Spinal cord (tissue), 10 donors: ENCODE measurements around the gene VWA3A. TPM values are rescaled to one million over a fixed set of nuclear protein-coding genes. Genes with fewer than 3 reads are reported as not detected.
"Not testable (repeated sequence)": the region's sequence is repeated elsewhere in the genome, so short reads cannot be mapped to it uniquely, and the experiment has no call there.

Experiments used
- DNase-seq, 6 donors: peaks; one replicate each; pipeline versions ENCODE4 v3.0.0 to v3.0.0-alpha.2; 2013 to 2015; ENCODE audit warnings: low spot score in 6 of 6, low read depth in 4 of 6
- H3K27ac ChIP-seq: one replicate; pipeline ENCODE4 v1.5.1; 2013; ENCODE audit warnings: low read depth, low read length, control low read depth
- H3K27me3 ChIP-seq: one replicate; pipeline ENCODE4 v1.6.1; 2013; ENCODE audit warnings: low read length; ENCODE audit not compliant: control insufficient read depth, insufficient read depth
- H3K36me3 ChIP-seq: one replicate; pipeline ENCODE4 v1.6.1; 2013; ENCODE audit warnings: low read length; ENCODE audit not compliant: control insufficient read depth, insufficient read depth
- H3K4me1 ChIP-seq: one replicate; pipeline ENCODE4 v1.6.1; 2013; ENCODE audit warnings: low read length; ENCODE audit not compliant: control insufficient read depth, insufficient read depth
- H3K4me3 ChIP-seq: one replicate; pipeline ENCODE4 v1.5.1; 2013; ENCODE audit warnings: low read depth, low read length, control low read depth
- H3K9me3 ChIP-seq: one replicate; pipeline ENCODE4 v1.6.1; 2013; ENCODE audit warnings: low read length; ENCODE audit not compliant: control insufficient read depth, insufficient read depth
- WGBS: methylation state at CpG from one replicate; pipeline ENCODE4 v1.1.5; 2013; ENCODE audit warnings: missing lambda C conversion rate; ENCODE audit not compliant: insufficient coverage; 5-methylcytosine and 5-hydroxymethylcytosine counted together
- polyA plus RNA-seq, 2 donors: library from polyadenylated mRNA; unstranded; fragments of 120-200 nt; gene quantifications; one replicate each; pipeline ENCODE4 v1.2.1, GENCODE V29; 2013; ENCODE audit not compliant: insufficient read length in 2 of 2
- total RNA-seq, 2 donors: library from RNA; depleted of rRNA in 1 of 2; stranded (reverse); fragments of 120-200 nt in 1 of 2; fragments of >200 nt in 1 of 2; gene quantifications; one replicate each; pipeline versions ENCODE4 v1.2.3 to v1.2.4, GENCODE V29; 2013 to 2014
- donor health status: healthy.

The VWA3A gene
- total and polyA plus RNA-seq, 4 donors = 4.6 to 22.5 (median 20.2) TPM

DNA sequence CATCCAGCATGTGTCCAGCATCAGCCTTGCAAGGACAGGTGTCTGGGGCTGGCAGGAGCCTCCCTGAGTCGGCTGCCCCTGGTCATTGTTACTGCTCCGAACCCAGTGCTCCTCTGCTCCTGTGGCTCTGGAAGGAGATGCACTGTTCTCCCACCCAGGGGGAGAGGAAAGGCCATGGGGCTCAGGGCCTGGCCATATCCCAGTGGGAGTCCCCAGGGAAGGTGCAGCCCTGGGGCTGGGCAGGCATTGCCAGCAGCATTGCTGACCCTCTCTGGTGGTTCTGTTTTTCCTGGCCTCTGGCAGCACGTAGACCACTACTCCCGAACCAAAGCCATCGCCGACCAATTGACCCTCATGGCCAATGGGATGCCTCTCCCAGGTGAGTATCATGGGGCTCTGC, 79.6 kb downstream of the VWA3A start:
- no peaks in the 10 kb centered on the region for H3K27me3 ChIP-seq
- no peak overlapping the region for H3K4me3 ChIP-seq
- H3K9me3 ChIP-seq = no peaks in the 10 kb centered on the region
- H3K27ac ChIP-seq = no peak overlapping the region
- H3K36me3 ChIP-seq = no peaks in the 10 kb centered on the region
- 94% methylated on average over 6 of the region's 6 CpGs for WGBS
- H3K4me1 ChIP-seq = no peaks in the 10 kb centered on the region
- DNase-seq = no peak

DNA sequence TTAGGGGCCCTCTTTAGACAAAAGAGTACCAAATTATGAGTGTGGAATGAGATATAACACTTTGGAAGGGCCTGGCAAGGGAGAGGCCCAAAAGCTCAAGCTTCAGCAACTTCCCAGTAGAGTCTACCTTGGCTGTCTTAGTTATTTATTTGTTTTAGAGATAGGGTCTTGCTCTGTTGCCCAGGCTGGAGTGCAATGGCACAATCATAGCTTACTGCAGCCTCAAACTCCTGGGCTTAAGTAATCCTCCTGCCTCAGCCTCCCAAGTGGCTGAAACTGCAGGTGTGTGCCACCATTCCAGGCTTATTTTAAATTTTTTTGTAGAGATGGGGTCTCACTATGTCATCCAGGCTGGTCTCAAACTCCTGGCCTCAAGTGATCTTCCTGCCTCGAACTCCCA, 80.3 kb downstream of the VWA3A start:
- not testable (repeated sequence) for H3K27ac ChIP-seq, H3K36me3 ChIP-seq, H3K4me3 ChIP-seq, H3K4me1 ChIP-seq, DNase-seq, H3K9me3 ChIP-seq, H3K27me3 ChIP-seq
- 83% methylated on average over 1 of the region's 1 CpG for WGBS

DNA sequence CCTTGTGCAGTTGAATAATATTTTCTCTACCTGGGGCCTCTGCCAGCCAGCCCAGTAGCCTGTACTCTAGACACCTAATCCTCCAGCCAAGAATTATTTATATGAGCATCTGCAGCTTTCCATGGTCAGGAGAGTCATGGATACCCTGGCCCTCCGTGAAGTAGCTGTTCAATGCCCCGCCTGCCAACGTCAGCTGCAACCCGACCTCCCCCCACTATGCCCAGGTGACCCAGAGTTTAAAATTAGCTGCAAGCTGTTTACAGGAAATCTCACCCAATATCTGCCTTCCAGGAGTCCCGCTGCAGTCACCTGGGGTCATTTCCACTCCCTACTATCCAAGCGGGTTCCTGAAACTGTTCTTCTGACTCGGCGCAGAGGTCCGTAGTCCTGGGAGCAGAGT, 82.3 kb downstream of the VWA3A start:
- WGBS = 79% methylated on average over 9 of the region's 9 CpGs
- DNase-seq = no peak
- Histone ChIP-seq H3K27ac (no peak overlapping the region), H3K36me3 (no peaks in the 10 kb centered on the region), H3K4me3 (no peak overlapping the region), H3K4me1 (no peaks in the 10 kb centered on the region), H3K9me3 (no peaks in the 10 kb centered on the region), H3K27me3 (no peaks in the 10 kb centered on the region)

DNA sequence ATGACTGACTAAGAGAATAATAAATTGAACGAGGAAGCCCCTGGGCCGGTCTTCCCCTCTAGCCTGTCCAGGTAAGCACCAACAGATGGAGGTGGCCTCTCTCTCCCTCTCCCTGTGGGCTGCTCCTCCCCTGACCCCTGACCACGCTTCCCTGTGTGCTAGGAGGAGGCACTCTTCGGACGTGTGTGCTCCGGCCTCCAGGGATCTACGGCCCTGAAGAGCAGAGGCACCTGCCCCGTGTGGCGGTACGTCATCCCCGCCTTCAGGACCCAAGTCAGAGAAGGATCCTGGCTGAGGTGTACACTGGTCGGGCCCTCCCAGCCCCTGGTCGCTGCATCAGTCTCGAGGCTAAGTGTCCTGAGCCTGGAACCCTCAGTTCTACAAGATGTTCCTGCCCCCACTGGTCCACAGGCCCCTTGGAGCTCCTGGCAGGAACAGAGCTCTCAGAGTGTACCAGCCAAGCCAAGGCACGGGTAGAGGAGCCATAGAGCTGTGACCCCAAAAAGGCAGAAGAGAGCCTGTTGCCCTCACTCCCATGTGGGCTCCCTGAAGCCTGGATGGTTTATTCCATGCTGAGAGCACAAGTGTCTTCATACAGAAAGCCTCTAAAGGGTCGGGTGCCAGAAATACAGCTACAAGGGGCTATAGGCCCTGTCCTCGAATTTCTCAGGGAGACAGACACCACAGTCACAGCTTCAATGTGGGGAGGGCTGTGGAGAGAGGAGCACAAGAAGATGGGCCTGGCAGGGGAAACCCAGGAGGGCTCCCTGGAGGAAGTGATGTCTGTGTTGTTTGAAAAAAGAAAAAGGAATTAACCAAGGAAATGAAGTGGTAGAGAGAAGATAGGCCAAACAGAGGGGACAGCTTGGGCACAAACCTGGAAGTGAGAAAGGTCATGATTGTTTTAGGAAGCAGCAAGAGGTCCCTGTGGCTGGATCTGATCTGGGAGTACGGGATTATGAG, 85.9 kb downstream of the VWA3A start:
- no peak for DNase-seq
- Histone ChIP-seq H3K4me3 (no peak overlapping the region), H3K36me3 (no peaks in the 10 kb centered on the region), H3K27ac (no peak overlapping the region), H3K9me3 (no peaks in the 10 kb centered on the region), H3K4me1 (no peaks in the 10 kb centered on the region), H3K27me3 (no peaks in the 10 kb centered on the region)
- WGBS = 74% methylated on average over 17 of the region's 18 CpGs

- H3K27ac ChIP-seq = no peak overlapping the region
- H3K4me1 ChIP-seq = peaks cover 4% of the 10 kb centered on the region
- no peak for DNase-seq
- H3K4me3 ChIP-seq = no peak overlapping the region
- no peaks in the 10 kb centered on the region for H3K27me3 ChIP-seq
- 90% methylated on average over 10 of the region's 11 CpGs for whole genome bisulfite sequencing
- H3K36me3 ChIP-seq = no peaks in the 10 kb centered on the region
- no peaks in the 10 kb centered on the region for H3K9me3 ChIP-seq
Measured at GRCh38 chr16:22181426-22181825, 89.1 kb downstream of the VWA3A start.

- Histone ChIP-seq H3K4me1 (peaks cover 4% of the 10 kb centered on the region), H3K4me3 (no peak overlapping the region), H3K27me3 (no peaks in the 10 kb centered on the region), H3K36me3 (no peaks in the 10 kb centered on the region), H3K27ac (no peak overlapping the region), H3K9me3 (no peaks in the 10 kb centered on the region)
- 61% methylated on average over 2 of the region's 7 CpGs for WGBS
- DNase-seq = no peak
Measured at GRCh38 chr16:22181843-22182242, 89.5 kb downstream of the VWA3A start.

DNA sequence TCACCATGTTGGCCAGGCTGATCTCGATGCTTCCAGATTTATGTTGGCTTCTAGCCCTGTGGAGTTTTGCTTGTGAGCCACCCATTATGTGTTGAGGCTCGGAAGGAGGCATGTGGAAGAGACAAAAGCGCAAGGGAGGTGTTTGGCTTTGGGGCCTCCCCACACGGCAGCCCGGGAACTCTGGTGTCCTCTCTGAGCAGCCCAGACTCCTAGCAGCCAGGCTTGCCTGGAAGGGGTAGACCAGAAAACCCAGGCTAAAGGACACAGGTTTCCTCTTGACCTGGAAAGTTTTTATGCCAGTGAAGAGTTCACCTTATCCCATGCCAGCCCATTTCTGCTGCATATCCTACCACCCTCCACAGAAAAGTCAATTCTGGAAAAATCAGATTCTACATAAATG, 91.0 kb downstream of the VWA3A start:
- WGBS = 73% methylated on average over 5 of the region's 5 CpGs
- DNase-seq = no peak
- no peaks in the 10 kb centered on the region for H3K27me3 ChIP-seq
- H3K4me3 ChIP-seq = no peak overlapping the region
- no peaks in the 10 kb centered on the region for H3K36me3 ChIP-seq
- H3K4me1 ChIP-seq = peaks cover 4% of the 10 kb centered on the region
- H3K9me3 ChIP-seq = no peaks in the 10 kb centered on the region
- no peak overlapping the region for H3K27ac ChIP-seq

GRCh38 chr16:22183901-22184614, 91.7 kb downstream of the VWA3A start:
- no peak overlapping the region for H3K4me3 ChIP-seq
- H3K4me1 ChIP-seq = peaks cover 9% of the 10 kb centered on the region
- 83% methylated on average over 9 of the region's 11 CpGs for WGBS
- no peaks in the 10 kb centered on the region for H3K27me3 ChIP-seq
- no peak for DNase-seq
- no peaks in the 10 kb centered on the region for H3K9me3 ChIP-seq
- H3K27ac ChIP-seq = no peak overlapping the region
- no peaks in the 10 kb centered on the region for H3K36me3 ChIP-seq

GRCh38 chr16:22184615-22184968, 92.3 kb downstream of the VWA3A start:
- Histone ChIP-seq H3K4me3 (no peak overlapping the region), H3K27ac (no peak overlapping the region), H3K4me1 (peaks cover 14% of the 10 kb centered on the region), H3K9me3 (no peaks in the 10 kb centered on the region), H3K36me3 (no peaks in the 10 kb centered on the region), H3K27me3 (no peaks in the 10 kb centered on the region)
- DNase-seq = no peak
- WGBS = 92% methylated on average over 5 of the region's 6 CpGs

DNA sequence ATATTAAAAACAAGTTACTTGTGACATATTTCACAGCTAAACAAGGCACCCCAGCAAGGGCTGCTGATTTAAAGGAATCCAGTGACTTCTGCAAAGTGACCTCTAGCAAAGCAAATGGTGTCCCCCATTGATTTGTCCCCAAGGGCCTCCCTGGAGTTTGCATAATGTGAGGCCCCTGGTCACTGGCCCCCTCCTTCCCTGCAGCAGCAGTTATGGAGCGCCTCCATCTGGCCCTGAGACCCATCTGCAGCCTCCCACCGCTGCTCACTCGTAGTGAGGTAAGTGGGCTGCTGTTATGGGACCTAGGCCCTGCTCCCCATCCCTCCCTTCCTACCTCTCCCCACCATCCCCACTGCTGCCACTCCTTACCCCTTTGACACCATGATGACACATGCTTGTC, 94.2 kb downstream of the VWA3A start:
- no CpG with 5 or more reads among the region's 3 CpGs for WGBS
- no peaks in the 10 kb centered on the region for H3K36me3 ChIP-seq

More for the DNA sequence above, 94.2 kb downstream of the VWA3A start:
- Histone ChIP-seq H3K4me1 (peaks cover 26% of the 10 kb centered on the region), H3K27me3 (no peaks in the 10 kb centered on the region), H3K4me3 (no peak overlapping the region), H3K27ac (no peak overlapping the region), H3K9me3 (no peaks in the 10 kb centered on the region)
- DNase-seq = no peak
